ENCODE data around the gene KEL.

The KEL gene

GRCh38 chr7:142930126-142930730 lies 31.9 kb downstream of the KEL start:
- no peak for DNase-seq (ENCODE audit: low spot score)

- no peak for DNase-seq (ENCODE audit: low spot score)
These were observed 34.2 kb downstream of the KEL start for GRCh38 chr7:142927949-142928348.

- DNase-seq (ENCODE audit: low spot score), result no peak
These were observed 34.9 kb downstream of the KEL start for GRCh38 chr7:142927085-142927745.

GRCh38 chr7:142925413-142925812 lies 36.8 kb downstream of the KEL start:
- peak; percentile 19 for DNase-seq (ENCODE audit: low spot score)

- DNase-seq (ENCODE audit: low spot score), result no peak
These were observed 38.8 kb downstream of the KEL start for GRCh38 chr7:142923391-142923790.

GRCh38 chr7:142919656-142920055 lies 42.5 kb downstream of the KEL start:
- DNase-seq (ENCODE audit: low spot score), result no peak

GRCh38 chr7:142918901-142919300 lies 43.3 kb downstream of the KEL start:
- no peak for DNase-seq (ENCODE audit: low spot score)

GRCh38 chr7:142917447-142917846 lies 44.7 kb downstream of the KEL start:
- DNase-seq (ENCODE audit: low spot score), result no peak

GRCh38 chr7:142916508-142916907 lies 45.7 kb downstream of the KEL start:
- DNase-seq (ENCODE audit: low spot score), result no peak

- no peak for DNase-seq (ENCODE audit: low spot score)
These were observed 46.8 kb downstream of the KEL start for GRCh38 chr7:142915315-142915714.

GRCh38 chr7:142914121-142914520 lies 48.0 kb downstream of the KEL start:
- DNase-seq (ENCODE audit: low spot score), result no peak

GRCh38 chr7:142913566-142913965 lies 48.6 kb downstream of the KEL start:
- no peak for DNase-seq (ENCODE audit: low spot score)

GRCh38 chr7:142913051-142913450 lies 49.1 kb downstream of the KEL start:
- DNase-seq (ENCODE audit: low spot score), result no peak

- DNase-seq (ENCODE audit: low spot score), result no peak
These were observed 51.7 kb downstream of the KEL start for GRCh38 chr7:142910481-142910880.

- no peak for DNase-seq (ENCODE audit: low spot score)
These were observed 52.1 kb downstream of the KEL start for GRCh38 chr7:142910031-142910433.

- DNase-seq (ENCODE audit: low spot score), result peak; percentile 26
These were observed 53.0 kb downstream of the KEL start for GRCh38 chr7:142908921-142909890.

GRCh38 chr7:142908290-142908689 lies 53.9 kb downstream of the KEL start:
- DNase-seq (ENCODE audit: low spot score), result no peak

- DNase-seq (ENCODE audit: low spot score), result no peak
These were observed 55.5 kb downstream of the KEL start for GRCh38 chr7:142906643-142907042.

GRCh38 chr7:142905759-142906158 lies 56.4 kb downstream of the KEL start:
- no peak for DNase-seq (ENCODE audit: low spot score)

- no peak for DNase-seq (ENCODE audit: low spot score)
These were observed 58.0 kb downstream of the KEL start for GRCh38 chr7:142904128-142904527.

GRCh38 chr7:142901426-142902259 lies 60.5 kb downstream of the KEL start:
- DNase-seq (ENCODE audit: low spot score), result no peak

GRCh38 chr7:142899661-142900060 lies 62.5 kb downstream of the KEL start:
- no peak for DNase-seq (ENCODE audit: low spot score)
